NB4 (cell line): ENCODE measurements around the gene DAAM2.

ENCODE experiments used
- DNase-seq: peaks from one replicate; pipeline ENCODE4 v3.0.0; 2010; ENCODE audit warnings: low read depth
- H3K4me3 ChIP-seq: one replicate; pipeline ENCODE4 v1.5.1; 2011; ENCODE audit warnings: mild to moderate bottlenecking, low read depth, low read length, moderate library complexity
- CTCF ChIP-seq: IDR thresholded peaks from one replicate; pipeline ENCODE4 v1.5.1; 2012; ENCODE audit warnings: low read depth, low read length
- MAX ChIP-seq: IDR thresholded peaks from 2 replicates; pipeline ENCODE4 v1.6.1; 2011; ENCODE audit warnings: low read depth, low read length
- MYC ChIP-seq: IDR thresholded peaks from 2 replicates; pipeline ENCODE4 v1.6.1; 2011; ENCODE audit warnings: low read depth, low read length
- POLR2A ChIP-seq: IDR thresholded peaks from 2 replicates; pipeline ENCODE4 v1.6.1; 2011; ENCODE audit warnings: mild to moderate bottlenecking; ENCODE audit not compliant: insufficient read length; ENCODE audit errors: extremely low read depth

The DAAM2 gene

GRCh38 chr6:39849228-39849627 is 57.1 kb downstream of the DAAM2 start:
- DNase-seq = no peak
- H3K4me3 ChIP-seq = no peak overlapping the region
- no peak for TF ChIP-seq MYC
- no peak for TF ChIP-seq POLR2A
- TF ChIP-seq CTCF = no peak
- no peak for TF ChIP-seq MAX

GRCh38 chr6:39849764-39850163 is 57.6 kb downstream of the DAAM2 start:
- DNase-seq = no peak
- TF ChIP-seq MYC (no peak), CTCF (no peak)
- no peak overlapping the region for H3K4me3 ChIP-seq

GRCh38 chr6:39850736-39851297 is 58.6 kb downstream of the DAAM2 start:
- no peak for TF ChIP-seq POLR2A
- no peak for TF ChIP-seq MYC
- TF ChIP-seq MAX = no peak
- TF ChIP-seq CTCF = no peak
- DNase-seq = no peak
- no peak overlapping the region for H3K4me3 ChIP-seq

- no peak for TF ChIP-seq CTCF
- no peak for TF ChIP-seq MAX
- no peak for TF ChIP-seq POLR2A
- no peak for TF ChIP-seq MYC
- no peak for DNase-seq
- no peak overlapping the region for H3K4me3 ChIP-seq
Observed at GRCh38 chr6:39851331-39851730, 59.2 kb downstream of the DAAM2 start.

GRCh38 chr6:39852324-39852723 is 60.1 kb downstream of the DAAM2 start:
- TF ChIP-seq MAX (no peak), CTCF (no peak), MYC (no peak), POLR2A (no peak)

GRCh38 chr6:39853604-39854003 is 61.4 kb downstream of the DAAM2 start:
- TF ChIP-seq CTCF (no peak), MAX (no peak), MYC (no peak), POLR2A (no peak)
- H3K4me3 ChIP-seq = no peak overlapping the region
- DNase-seq = no peak

More at GRCh38 chr6:39852324-39852723, 60.1 kb downstream of the DAAM2 start:
- no peak overlapping the region for H3K4me3 ChIP-seq
- no peak for DNase-seq
